K562 (cell line): Measurements from ENCODE around the gene TMSB15B.
"Not testable (repeated sequence)": the region's sequence is repeated elsewhere in the genome, so short reads cannot be mapped to it uniquely, and the experiment has no call there.

Experiments used
- CREM ChIP-seq: IDR thresholded peaks from 2 replicates; pipeline ENCODE4 v1.6.1; 2014; ENCODE audit warnings: antibody characterized with exemption, low read depth
- EP300 ChIP-seq: IDR thresholded peaks from 2 replicates; pipeline ENCODE4 v1.6.1; 2012; ENCODE audit warnings: low read length, improper control_type of control experiment
- RUNX1 ChIP-seq: sonication (generic); IDR thresholded peaks from 2 replicates; pipeline ENCODE4 v1.6.1; 2016; ENCODE audit warnings: antibody characterized with exemption, low read depth
- ZBTB34 ChIP-seq: fragments of 250-450 bp; sonication (Bioruptor Pico); IDR thresholded peaks from 2 replicates; pipeline ENCODE4 v1.8.0; 2021; ENCODE audit warnings: mild to moderate bottlenecking, moderate library complexity
- ZNF175 ChIP-seq: fragments of 200-800 bp; sonication (Bioruptor generic); IDR thresholded peaks from 2 replicates; pipeline ENCODE4 v1.6.1; 2016; ENCODE audit warnings: low read depth, mild to moderate bottlenecking, missing genetic modification characterization, missing compliant biosample characterization

GRCh38 chrX:103940257-103940656, 22.2 kb upstream of the TMSB15B start:
- TF ChIP-seq RUNX1; EP300; ZNF175 (CRISPR knock-in tag); CREM; ZBTB34 (CRISPR knock-in tag): not testable (repeated sequence)
